NCI-H146 treated with DMSO at 0.1 percent for 48 hours (cell line): Measurements from ENCODE around the gene ANO9.
A peak's percentile ranks its signal among the peaks of the same experiment; 100 is the strongest.

Source experiments
- DNase-seq: peaks from one replicate; lab custom pipeline; 2025; ENCODE audit not compliant: unreplicated experiment; lab: John Stamatoyannopoulos, UW

The ANO9 gene

GRCh38 chr11:452916-453527, 11.2 kb upstream of the ANO9 start:
- DNase-seq: no peak

GRCh38 chr11:452203-452744, 10.5 kb upstream of the ANO9 start:
- no peak for DNase-seq

- no peak for DNase-seq
These were observed 9.9 kb upstream of the ANO9 start for GRCh38 chr11:451738-452137.

GRCh38 chr11:450809-451451, 9.1 kb upstream of the ANO9 start:
- peak; percentile 42 for DNase-seq

GRCh38 chr11:449889-450808, 8.3 kb upstream of the ANO9 start, which contains the start of gene PTDSS2:
PTDSS2 (plus strand) TSS chr11:450279; CDS start chr11:450456, 177 bp downstream.
- peak; percentile 91 for DNase-seq

DNA sequence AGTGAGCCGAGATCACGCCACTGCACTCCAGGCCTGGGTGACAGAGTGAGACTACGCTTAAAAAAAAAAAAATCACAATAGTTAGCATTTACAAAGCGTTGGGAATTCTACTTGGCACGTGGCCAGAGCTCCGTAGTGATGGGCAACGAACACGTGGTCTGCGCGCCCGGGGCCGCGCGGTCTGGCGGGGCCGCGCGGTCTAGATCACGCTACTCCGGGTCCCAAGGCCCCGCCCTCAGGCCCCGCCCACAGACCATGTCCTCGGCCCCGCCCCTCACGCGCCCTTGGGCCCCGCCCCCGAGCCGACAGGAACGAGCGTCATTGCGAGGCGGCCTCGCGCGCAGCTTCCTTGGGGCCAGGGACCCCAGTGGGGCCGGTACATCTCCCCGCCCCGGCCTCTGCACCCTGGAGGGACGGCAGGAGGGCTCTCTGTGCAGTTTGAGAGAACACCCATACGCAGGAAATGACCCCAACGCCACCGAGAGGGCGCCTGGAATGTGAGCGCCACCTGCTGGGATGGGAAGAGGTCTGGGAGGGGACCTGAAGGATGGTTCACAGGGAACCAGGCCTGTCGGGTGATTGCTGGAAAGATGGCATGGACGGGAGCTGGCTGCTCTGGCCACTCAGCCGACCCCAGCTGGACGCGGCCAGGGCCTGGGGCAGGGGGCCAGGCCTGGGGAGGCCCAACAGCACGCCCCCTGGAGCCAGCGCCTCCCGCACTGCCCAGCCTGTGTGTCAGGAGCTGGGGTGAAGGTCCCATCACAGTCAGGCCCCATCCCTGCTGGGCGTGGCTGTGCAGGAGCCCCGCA, 6.3 kb upstream of the ANO9 start:
- peak; percentile 93 for DNase-seq

DNA sequence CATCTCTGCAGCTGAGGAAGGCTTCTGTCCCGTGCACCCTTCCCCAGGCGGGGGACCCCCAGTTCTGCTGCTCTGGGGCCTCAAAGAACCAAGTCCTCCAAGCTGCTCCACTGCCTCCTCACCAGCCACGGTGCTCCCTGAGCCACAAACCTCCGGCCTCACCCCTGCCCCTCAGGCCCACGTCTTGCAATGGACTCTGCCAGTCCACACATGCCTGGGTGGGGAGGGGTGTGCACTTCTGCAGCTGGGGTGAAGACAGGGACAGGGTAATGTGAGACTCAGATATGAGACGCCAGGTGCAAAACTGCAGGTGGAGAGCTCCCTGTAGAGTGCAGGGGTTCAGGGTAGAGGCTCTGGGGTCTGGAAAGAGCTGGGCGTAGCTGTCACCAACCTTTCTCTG, 5.1 kb upstream of the ANO9 start:
- peak; percentile 84 for DNase-seq

DNA sequence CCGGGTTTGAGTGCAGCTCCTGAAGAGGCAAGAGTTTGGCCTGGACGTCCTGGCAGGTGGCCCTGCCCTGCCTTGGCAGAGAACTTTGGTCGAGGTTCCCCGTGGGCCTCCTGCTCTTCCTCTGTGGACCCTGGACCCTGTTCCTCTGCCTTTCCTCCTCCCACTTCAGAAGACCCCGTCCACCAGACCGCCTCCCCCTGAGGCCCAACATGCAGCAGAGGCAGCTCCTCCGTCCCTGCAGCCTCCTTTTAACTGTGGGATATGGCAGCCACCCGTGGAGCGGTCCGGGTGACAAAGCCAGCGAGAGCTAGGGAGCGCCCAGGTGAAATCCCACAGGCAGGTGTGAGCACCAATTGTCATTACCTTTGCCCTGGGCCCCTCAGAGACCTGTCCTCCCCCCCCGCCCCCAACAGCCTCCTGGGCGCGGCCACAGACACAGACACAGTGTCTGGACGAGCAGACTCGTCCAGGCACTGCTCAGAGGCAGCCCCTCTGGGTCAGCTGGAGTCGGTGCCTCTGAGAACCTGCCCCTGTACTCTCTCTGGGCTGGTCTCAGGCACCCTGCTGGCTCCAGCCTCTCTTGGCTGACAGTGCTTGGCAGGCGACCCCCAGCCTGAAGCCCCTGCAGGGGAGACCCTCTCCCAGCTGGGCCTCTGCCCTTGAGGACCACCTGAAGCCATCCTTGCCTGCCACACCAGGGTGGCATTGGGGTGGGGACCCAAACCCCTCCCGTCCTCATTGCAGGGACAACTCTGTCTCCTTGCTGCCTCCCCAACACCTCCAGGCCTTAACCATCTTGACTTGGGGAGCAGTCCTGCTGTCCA, 4.2 kb upstream of the ANO9 start:
- peak; percentile 49 for DNase-seq

- peak; percentile 24 for DNase-seq
These were observed 2.8 kb upstream of the ANO9 start for GRCh38 chr11:444396-445144.

DNA sequence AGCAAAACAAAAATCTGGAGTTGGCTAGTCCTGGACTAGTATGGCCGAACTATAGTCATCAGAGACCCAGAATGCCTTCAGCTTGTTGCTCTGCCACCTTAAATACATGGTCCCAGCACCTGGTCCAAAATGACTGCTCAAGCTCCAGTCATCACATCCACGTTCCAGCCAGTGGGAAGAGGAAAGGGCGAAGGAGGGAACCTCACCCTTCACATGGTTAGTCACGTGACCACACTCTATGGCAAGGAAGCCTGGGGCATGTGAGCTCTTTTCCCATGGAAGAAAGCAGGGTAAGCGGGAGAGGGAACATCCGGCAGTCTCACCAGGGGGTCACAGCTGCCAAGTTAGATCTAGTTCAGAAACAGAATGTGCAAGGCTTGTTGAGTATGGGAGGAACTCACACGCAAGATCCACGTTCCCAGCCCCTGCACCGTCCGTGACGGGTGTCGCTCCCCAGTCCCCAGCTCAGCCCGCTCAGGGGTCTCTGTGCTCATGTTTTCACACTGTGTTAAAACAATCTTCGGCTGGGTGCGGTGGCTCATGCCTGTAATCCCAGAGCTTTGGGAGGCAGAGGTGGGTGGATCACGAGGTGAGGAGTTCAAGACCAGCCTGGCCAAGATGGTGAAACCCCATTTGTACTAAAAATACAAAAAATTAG, 1.9 kb upstream of the ANO9 start:
- DNase-seq: peak; percentile 27

- no peak for DNase-seq
These were observed 835 bp upstream of the ANO9 start for GRCh38 chr11:442611-443081.

DNA sequence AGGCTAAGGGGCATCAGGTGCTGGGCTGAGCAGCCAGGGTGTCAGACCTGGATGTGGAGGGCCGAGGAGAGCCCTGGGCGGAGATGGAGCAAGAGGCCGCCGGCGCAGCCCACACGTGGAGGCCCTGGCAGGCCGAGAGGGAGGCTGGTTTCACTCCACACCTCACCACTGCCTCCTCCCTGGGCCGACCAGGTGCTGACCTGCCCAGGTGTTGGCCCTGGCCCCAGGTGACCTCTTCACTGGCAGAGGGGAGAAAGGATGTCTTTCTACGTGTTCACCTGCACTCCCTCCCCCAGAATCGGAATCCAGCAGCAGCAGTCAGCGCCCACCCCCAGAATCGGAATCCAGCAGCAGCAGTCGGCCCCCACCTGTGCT, 781 bp downstream of the ANO9 start:
- DNase-seq: peak; percentile 22

GRCh38 chr11:440065-441042, 1.5 kb downstream of the ANO9 start:
- DNase-seq: no peak

- no peak for DNase-seq
These were observed 2.3 kb downstream of the ANO9 start for GRCh38 chr11:439315-440064.

GRCh38 chr11:438101-438844, 3.5 kb downstream of the ANO9 start:
- no peak for DNase-seq
